ENCODE measurements around the gene LAMTOR5. TPM values are rescaled to one million over a fixed set of nuclear protein-coding genes. Genes with fewer than 3 reads are reported as not detected.
"Not testable (repeated sequence)": the region's sequence is repeated elsewhere in the genome, so short reads cannot be mapped to it uniquely, and the experiment has no call there.

Gene LAMTOR5
- polyA plus RNA-seq, 1 experiment: 288 TPM

GRCh38 chr1:110403805-110404204 is 3.7 kb downstream of the LAMTOR5 start:
- POLR2A ChIA-PET: no interaction called here
- no peak for DNase-seq (ENCODE audit: low read depth, low spot score)
- H3K4me3 ChIP-seq (ENCODE audit: low read depth, low read length): no peak overlapping the region
- TF ChIP-seq CTCF (IDR thresholded peaks at IDR 0.05; ENCODE audit: low read depth, low read length): no peak
- H3K9me3 ChIP-seq (ENCODE audit: control insufficient read depth, insufficient read depth, low read length): no peaks in the 10 kb centered on the region; the same call in 1 of the 2 replicates
- no peaks in the 10 kb centered on the region for H3K27me3 ChIP-seq (ENCODE audit: control insufficient read depth, insufficient read depth, low read length)
- H3K27ac ChIP-seq (ENCODE audit: low read depth, low read length): no peak overlapping the region
- CTCF ChIA-PET: interaction anchor here (1.2 to 2.8 kb wide), 5 partner anchors 9 to 196 kb away, joined by 3 to 12 read pairs (median 8); no protein-coding TSS in a partner anchor

- POLR2A ChIA-PET; CTCF ChIA-PET; DNase-seq (ENCODE audit: low read depth, low spot score); H3K27ac ChIP-seq (ENCODE audit: low read depth, low read length); H3K9me3 ChIP-seq (ENCODE audit: control insufficient read depth, insufficient read depth, low read length); H3K4me3 ChIP-seq (ENCODE audit: low read depth, low read length); H3K27me3 ChIP-seq (ENCODE audit: control insufficient read depth, insufficient read depth, low read length): not testable (repeated sequence)
Measured at GRCh38 chr1:110396259-110396958, 11.1 kb downstream of the LAMTOR5 start.

GRCh38 chr1:110394493-110394820 is 13.0 kb downstream of the LAMTOR5 start:
- POLR2A ChIA-PET: interaction anchor here (0.6 to 1.6 kb wide), 2 partner anchors 55 kb away, joined by 4 to 8 read pairs; partner anchors contain the start of gene RBM15
- peak overlapping the region; percentile 69 for H3K27ac ChIP-seq (ENCODE audit: low read depth, low read length)
- peaks cover 6% of the 10 kb centered on the region; the same call in 1 of the 2 replicates for H3K9me3 ChIP-seq (ENCODE audit: control insufficient read depth, insufficient read depth, low read length)
- H3K27me3 ChIP-seq (ENCODE audit: control insufficient read depth, insufficient read depth, low read length): no peaks in the 10 kb centered on the region
- no peak for TF ChIP-seq CTCF (IDR thresholded peaks at IDR 0.05; ENCODE audit: low read depth, low read length)
- DNase-seq (ENCODE audit: low read depth, low spot score): no peak
- CTCF ChIA-PET: interaction anchor here (1.1 to 1.8 kb wide), 2 partner anchors 18 to 82 kb away, joined by 4 to 8 read pairs; no protein-coding TSS in a partner anchor
- H3K4me3 ChIP-seq (ENCODE audit: low read depth, low read length): no peak overlapping the region

GRCh38 chr1:110393691-110394492 is 13.6 kb downstream of the LAMTOR5 start:
- Histone ChIP-seq H3K4me3 (ENCODE audit: low read depth, low read length) (no peak overlapping the region), H3K9me3 (ENCODE audit: control insufficient read depth, insufficient read depth, low read length) (peaks cover 6% of the 10 kb centered on the region; the same call in 1 of the 2 replicates), H3K27ac (ENCODE audit: low read depth, low read length) (peak overlapping the region; percentile 69), H3K27me3 (ENCODE audit: control insufficient read depth, insufficient read depth, low read length) (no peaks in the 10 kb centered on the region)
- ChIA-PET CTCF (interaction anchor here (1.0 to 2.9 kb wide), 6 partner anchors 12 to 190 kb away, joined by 3 to 12 read pairs (median 7); partner anchors contain the start of gene RBM15), POLR2A (interaction anchor here (1.2 to 1.6 kb wide), 2 partner anchors 13 to 55 kb away, joined by 4 to 8 read pairs; partner anchors contain the start of gene RBM15)
- no peak for TF ChIP-seq CTCF (IDR thresholded peaks at IDR 0.05; ENCODE audit: low read depth, low read length)
- DNase-seq (ENCODE audit: low read depth, low spot score): peak; percentile 62

GRCh38 chr1:110393286-110393685 is 14.2 kb downstream of the LAMTOR5 start:
- peaks cover 6% of the 10 kb centered on the region; the same call in 1 of the 2 replicates for H3K9me3 ChIP-seq (ENCODE audit: control insufficient read depth, insufficient read depth, low read length)
- H3K27ac ChIP-seq (ENCODE audit: low read depth, low read length): peak overlapping the region; percentile 69
- no peak for TF ChIP-seq CTCF (IDR thresholded peaks at IDR 0.05; ENCODE audit: low read depth, low read length)
- DNase-seq (ENCODE audit: low read depth, low spot score): no peak
- H3K27me3 ChIP-seq (ENCODE audit: control insufficient read depth, insufficient read depth, low read length): no peaks in the 10 kb centered on the region
- ChIA-PET CTCF (interaction anchor here (1.0 to 2.9 kb wide), 6 partner anchors 13 to 190 kb away, joined by 3 to 12 read pairs (median 7); partner anchors contain the start of gene RBM15), POLR2A (interaction anchor here (1.2 to 1.6 kb wide), 2 partner anchors 13 to 54 kb away, joined by 4 to 8 read pairs; partner anchors contain the start of gene RBM15)
- no peak overlapping the region for H3K4me3 ChIP-seq (ENCODE audit: low read depth, low read length)
